UCSD-AML1 (cell line): ENCODE measurements around the gene PLCB4.
A peak's percentile ranks its signal among the peaks of the same experiment; 100 is the strongest.

Experiments used
- DNase-seq: peaks from one replicate; lab custom pipeline; 2025; ENCODE audit not compliant: unreplicated experiment; lab: John Stamatoyannopoulos, UW

PLCB4 gene

GRCh38 chr20:9301129-9302090 is 232.5 kb downstream of the PLCB4 start:
- DNase-seq, result no peak

DNA sequence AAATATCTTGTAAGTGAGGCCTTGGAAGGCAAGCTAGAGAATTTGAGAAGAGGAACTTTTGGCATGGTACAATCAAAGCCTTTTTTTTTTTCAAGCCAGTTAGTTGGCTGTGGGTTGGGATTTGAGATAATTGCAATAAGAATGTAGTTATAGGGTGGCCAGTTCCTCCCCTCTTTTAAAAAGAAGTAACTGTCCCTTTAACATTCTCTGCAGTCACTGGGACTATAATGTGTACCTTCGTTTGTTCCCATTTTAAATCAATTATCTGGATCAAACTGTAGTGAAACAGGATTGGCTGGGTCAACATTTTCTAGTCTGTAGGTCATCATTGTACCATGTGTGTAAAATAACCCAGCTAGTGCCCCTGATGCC is 233.2 kb downstream of the PLCB4 start:
- DNase-seq, result no peak

DNA sequence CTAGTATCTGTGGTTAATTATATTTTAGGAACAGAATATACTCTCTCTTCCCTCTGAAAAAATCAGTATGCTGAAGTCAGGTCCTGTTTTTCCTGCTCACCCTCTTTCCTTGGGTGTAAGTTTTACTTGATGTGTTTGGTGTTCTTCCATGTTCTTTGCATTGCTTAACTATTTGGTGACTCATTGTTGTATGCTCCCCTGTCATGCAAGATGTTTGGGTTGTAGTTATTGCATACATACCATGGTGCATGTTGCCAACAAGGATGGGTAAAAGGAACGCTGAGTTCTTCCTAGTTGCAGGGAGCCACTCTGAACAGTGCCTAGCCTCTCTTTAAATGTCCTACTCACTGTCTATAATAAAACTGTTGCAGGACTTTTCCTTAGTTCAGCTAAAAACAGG is 237.6 kb downstream of the PLCB4 start:
- DNase-seq, result no peak

GRCh38 chr20:9308056-9308455 is 239.2 kb downstream of the PLCB4 start:
- no peak for DNase-seq

DNA sequence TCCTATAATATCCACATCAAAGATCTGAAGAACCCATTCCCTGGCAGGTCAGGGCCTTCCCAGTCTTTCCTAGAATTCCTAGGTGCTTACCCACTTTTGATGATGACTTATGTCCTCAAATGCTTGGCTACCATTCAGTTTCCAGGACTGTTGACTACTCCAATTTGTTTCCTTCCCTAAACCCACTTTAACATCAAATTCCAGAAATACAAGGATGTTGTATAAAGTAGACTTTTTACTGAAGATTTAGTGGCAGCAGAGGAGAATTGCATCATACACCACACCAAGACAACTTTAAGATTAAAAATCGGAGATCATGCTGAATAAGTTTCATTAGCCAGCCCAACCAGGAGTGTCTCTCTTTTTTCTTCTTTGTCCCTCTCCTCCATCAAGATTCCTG is 242.2 kb downstream of the PLCB4 start:
- DNase-seq, result no peak

GRCh38 chr20:9319687-9320384 is 250.9 kb downstream of the PLCB4 start:
- no peak for DNase-seq

GRCh38 chr20:9321007-9321406 is 252.1 kb downstream of the PLCB4 start:
- no peak for DNase-seq

DNA sequence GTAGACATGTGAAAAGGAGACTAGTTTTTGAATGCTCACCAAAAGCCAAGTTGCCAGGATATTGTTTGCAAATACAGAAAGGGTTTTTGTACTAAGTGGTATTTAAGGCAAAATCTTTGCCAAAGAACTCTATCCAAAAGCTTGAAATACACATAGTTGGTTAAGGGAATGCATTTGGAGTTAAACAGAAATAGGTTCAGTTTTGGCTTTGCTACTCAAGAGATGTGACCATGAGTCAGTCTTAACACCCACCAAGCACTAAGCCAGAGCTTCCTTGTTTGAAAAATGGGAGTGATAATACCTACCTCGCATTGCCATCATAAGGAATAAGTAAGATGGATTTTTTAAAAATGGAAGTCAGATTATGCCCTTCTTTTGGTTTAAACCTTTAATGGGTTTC is 253.8 kb downstream of the PLCB4 start:
- no peak for DNase-seq

DNA sequence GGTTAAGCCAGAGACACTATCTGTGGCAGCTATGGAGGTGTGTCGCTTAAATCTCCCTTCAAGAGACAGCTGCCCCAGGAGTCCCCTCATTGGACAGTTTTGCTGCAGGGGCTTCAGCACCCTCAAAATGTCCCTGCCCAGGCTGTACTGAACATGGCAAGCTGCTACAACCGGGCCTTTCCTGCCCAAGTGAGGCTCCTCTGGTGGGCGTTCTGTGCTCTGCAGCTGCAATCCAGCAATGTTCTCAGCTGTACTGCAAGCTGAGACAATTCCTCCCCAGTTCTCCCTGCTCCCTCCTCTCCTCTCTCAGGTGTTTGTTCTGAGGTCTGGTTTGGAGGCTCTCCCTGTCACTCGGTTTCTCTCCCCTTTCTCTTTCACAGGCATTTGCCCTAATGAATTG is 254.7 kb downstream of the PLCB4 start:
- DNase-seq, result peak; percentile 14

DNA sequence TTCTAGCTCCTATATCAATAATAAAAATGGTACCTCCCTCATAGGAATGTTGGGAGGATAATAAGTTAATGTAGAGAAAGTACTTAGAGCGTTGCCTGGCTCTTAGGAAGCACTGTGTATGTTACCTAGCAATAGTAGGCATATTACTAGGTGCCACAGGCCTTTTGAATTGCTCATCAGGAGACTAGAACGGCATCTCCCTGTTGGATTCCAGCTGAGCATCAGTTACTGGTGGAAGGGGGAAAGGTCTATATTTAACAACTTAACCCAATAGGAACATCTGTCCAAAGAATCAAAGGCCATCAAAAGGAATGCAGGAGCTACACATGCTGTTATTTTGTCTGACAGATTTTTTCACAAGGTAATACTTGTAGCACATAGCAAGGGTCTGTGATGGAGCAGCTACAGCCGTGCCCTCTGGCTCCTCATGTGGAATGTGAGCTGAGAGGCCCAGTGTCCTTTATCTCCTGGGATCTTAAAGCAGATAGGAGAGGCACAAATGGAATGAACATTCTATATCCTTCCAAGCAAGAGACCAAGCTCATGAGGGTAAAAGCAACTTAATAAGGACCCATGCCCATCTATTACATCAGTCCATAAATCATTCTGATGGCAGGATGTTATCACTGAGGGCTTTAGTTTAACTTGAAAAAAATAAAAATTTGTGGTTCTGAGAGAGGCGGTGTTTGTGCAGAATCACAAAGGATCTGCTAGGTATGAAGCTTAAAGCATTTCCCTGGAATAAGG is 260.6 kb downstream of the PLCB4 start:
- DNase-seq, result no peak

DNA sequence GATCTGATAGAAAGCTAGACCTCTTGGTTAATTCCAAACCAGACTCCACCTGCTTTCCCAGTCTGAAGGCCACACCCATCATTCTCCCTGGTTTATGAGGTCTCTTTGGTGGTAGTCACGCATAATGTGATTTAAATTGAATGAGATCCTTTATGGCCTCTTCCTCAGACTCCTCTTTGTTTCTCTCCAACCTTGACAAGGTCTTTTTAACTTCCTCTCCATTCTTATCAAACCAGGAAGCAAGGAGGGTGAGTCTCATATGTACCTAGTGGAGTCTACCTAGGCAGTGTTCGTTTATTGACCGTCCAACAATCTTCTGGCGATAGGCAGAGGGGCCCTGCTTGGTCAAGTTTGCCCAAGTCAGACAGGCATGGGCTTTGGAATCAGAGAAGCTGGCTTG is 261.3 kb downstream of the PLCB4 start:
- DNase-seq, result no peak

DNA sequence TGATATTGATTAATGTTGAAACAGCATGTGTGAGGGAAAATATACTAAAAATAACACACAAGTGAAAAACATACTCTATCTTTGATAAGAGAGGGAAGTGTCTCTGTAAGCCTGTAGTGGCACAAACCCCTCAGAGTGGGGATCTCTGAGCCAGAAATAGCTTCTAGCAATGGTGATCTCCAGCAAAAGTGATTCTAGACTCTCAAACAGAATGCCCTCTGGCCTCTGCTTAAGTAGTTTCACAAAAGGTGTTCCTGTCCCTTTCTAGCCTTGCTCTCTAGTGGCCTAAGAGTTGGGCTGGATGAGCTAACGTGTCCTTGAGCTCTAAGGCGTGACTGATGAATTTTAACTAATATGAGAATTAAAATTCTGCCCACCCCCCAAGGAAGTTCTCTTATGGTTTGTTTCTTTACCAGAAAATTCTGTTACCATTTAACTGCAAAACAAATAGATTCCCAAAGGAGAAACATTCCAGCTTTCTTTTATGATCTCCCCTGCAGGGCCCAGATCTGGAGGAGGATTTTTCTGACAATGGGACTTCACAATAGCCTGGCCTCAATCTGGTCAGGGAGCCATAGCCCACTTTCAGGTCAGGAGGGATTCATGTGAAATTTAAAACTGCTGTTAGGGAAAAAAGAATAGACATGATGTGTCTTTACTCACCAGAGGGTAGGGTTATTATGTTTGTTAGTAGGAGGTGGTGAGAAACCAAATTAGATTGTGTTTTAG is 263.0 kb downstream of the PLCB4 start:
- no peak for DNase-seq

DNA sequence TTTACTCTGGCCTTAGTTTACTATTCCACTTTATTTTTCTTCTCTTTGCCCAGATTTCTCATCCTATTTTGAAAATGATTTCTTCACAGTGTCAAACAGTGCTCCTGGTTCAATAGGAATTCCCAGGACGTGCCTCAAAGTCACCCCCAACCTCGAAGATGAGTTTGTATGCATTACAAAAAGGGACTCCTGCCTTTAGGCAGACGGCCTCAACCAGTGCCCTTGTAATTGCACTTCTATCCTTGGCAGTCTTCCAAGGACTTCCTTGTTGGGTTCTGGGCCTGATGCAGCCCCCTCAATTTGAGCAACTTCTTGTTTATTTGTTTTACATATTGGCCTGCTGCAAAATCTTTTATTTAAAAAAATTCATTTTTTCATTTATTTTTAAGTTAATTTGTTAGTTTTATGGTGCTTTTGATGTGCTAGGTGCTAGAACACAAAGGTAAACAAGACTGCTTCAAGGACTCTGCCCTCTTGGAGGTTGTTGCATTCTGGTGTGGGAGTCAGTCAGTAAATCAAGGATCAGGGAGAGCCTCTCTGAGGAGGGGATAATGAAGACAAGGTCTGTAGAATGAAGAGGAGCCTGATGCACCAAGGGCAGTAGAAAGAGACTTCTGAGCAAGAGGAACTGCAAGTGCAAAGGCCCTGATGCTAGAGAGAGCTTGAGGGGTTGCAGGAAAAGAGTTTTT is 264.0 kb downstream of the PLCB4 start:
- DNase-seq, result no peak

DNA sequence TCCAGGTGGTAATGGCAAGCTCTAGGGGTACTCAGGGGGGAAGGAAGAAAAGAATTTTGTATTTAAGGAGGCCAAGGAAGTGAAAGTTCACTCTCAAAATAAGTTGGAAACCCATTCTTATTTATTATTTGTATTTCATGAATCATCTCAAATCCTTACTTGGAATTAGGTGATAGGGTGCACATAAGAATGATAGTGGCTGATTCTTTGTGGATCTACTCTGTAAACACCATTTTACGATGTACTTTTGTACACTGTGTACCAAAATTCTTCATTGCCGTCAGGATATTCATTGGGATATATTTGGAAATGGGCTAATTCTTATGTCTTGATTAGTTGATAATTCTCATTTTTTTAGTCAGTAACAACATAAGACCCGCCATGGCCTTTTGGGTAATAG is 266.0 kb downstream of the PLCB4 start:
- DNase-seq, result no peak

- no peak for DNase-seq
Measured at GRCh38 chr20:9338101-9338500, 269.2 kb downstream of the PLCB4 start.

- no peak for DNase-seq
Measured at GRCh38 chr20:9339708-9340107, 270.8 kb downstream of the PLCB4 start.

DNA sequence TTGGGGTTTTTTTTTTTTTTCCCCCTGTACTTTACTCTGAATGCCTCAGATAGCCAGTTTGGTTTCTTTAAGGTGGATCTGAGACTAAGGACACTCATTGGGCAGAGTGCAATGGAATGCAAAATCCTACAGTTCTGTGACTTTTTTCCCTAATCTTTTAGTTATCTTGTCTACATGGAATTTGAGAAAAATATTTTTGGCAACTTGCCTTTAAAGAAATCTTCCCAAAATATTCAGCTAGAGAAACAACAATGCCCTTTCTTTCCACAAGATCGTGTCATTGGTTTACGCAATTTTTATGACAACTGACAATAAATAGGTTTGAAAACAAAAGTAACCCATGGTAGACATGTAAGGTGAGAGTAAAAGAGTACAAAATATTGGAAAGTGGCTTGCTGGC is 273.8 kb downstream of the PLCB4 start:
- no peak for DNase-seq

GRCh38 chr20:9344083-9344920 is 275.4 kb downstream of the PLCB4 start:
- no peak for DNase-seq

DNA sequence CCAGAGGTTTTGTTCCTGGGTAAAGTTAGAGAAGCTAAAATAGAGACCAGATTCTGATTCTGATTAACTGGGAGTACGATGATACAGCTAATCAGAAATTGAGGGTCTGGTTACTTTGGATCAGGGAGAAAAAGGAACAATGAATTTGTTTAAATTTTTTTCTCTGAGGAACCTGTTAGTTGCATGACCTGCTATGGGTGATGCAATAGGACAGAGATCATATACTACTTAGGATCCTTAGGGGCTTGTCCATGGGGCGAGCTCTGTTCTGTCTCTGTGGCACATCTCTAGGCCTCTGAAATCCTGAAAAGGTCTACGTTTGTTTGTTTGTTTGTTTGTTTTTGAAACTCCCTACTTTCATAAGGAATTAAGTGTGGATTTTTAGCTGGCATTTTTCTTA is 279.4 kb downstream of the PLCB4 start:
- no peak for DNase-seq

DNA sequence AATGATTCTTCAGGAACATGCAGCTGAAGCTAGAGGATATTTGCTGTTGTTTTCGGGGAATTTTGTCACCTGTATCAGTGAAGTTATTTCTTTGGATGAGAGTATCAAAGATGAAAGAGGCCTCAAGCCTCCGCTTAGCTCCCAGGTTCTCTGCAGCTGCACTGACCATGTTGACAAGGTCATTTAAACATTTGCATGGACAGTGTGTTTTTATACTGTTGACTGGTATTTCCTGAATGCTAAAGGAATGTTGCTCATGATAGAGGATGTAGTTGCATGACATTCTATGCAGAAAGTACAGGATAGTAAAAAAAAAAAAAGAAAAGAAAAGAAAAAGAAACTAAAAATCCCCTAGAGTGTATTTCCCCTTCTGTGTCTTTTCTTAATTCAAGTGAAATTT is 279.9 kb downstream of the PLCB4 start:
- DNase-seq, result no peak
